OCI-LY3 (cell line): Measurements from ENCODE around the gene IQSEC1.

Experiments used
- H2AFZ ChIP-seq: fragments of 200-600, 300-600 bp; shearing (Covaris generic); 2 replicates; pipeline ENCODE4 v1.6.0; 2014; ENCODE audit warnings: antibody characterized with exemption, low read depth, low read length
- H3K27ac ChIP-seq: fragments of 200-600, 300-600 bp; sonication (generic); 2 replicates; pipeline ENCODE4 v1.5.1; 2014; ENCODE audit warnings: mild to moderate bottlenecking, low read length, moderate library complexity, mixed read lengths
- H3K27me3 ChIP-seq: fragments of 200-600, 300-600 bp; sonication (generic); 2 replicates; pipeline ENCODE4 v1.6.1; 2014; ENCODE audit warnings: low read depth, low read length, mixed read lengths
- H3K36me3 ChIP-seq: fragments of 200-600, 300-600 bp; sonication (generic); replicated peaks from 2 replicates; pipeline ENCODE3; 2014; ENCODE audit warnings: low read depth, low read length, mixed read lengths
- H3K4me1 ChIP-seq: fragments of 300-600, 200-600 bp; sonication (generic); 2 replicates; pipeline ENCODE4 v1.6.1; 2014; ENCODE audit warnings: low read length, mixed read lengths
- H3K4me2 ChIP-seq: fragments of 200-600, 300-600 bp; sonication (generic); 2 replicates; pipeline ENCODE4 v1.6.1; 2014; ENCODE audit warnings: low read length, mixed read lengths
- H3K4me3 ChIP-seq: fragments of 300-600, 200-600 bp; sonication (generic); 2 replicates; pipeline ENCODE4 v1.5.1; 2014; ENCODE audit warnings: antibody characterized with exemption, mild to moderate bottlenecking, low read length, moderate library complexity
- H3K79me2 ChIP-seq: fragments of 300-600, 200-600 bp; shearing (Covaris generic); 2 replicates; pipeline ENCODE4 v1.6.1; 2014; ENCODE audit warnings: mild to moderate bottlenecking, low read length, mixed read lengths
- H3K9ac ChIP-seq: fragments of 300-600, 200-600 bp; shearing (Covaris generic); 2 replicates; pipeline ENCODE4 v1.6.0; 2014; ENCODE audit warnings: mild to moderate bottlenecking, low read length, moderate library complexity
- H3K9me3 ChIP-seq: fragments of 200-600, 300-600 bp; shearing (Covaris generic); 2 replicates; pipeline ENCODE4 v1.6.1; 2014; ENCODE audit warnings: low read length, mixed read lengths; ENCODE audit not compliant: insufficient read depth
- H4K20me1 ChIP-seq: fragments of 200-600, 300-600 bp; sonication (generic); 2 replicates; pipeline ENCODE4 v1.6.1; 2016; ENCODE audit warnings: low read length, mixed read lengths; ENCODE audit not compliant: insufficient read depth
- CTCF ChIP-seq: fragments of 200-600, 300-600 bp; sonication (generic); IDR thresholded peaks from 2 replicates; pipeline ENCODE4 v1.5.1; 2014; ENCODE audit warnings: antibody characterized with exemption, low read length, low read depth
- EZH2phosphoT487 ChIP-seq: fragments of 200-600 bp; shearing (Covaris generic); IDR thresholded peaks from 2 replicates; pipeline ENCODE4 v1.6.1; 2018; ENCODE audit warnings: antibody characterized with exemption, mixed run types, low read depth

The IQSEC1 gene

GRCh38 chr3:13019243-13020095 is 53.8 kb downstream of the IQSEC1 start:
- no peaks in the 10 kb centered on the region for H3K27me3 ChIP-seq
- peaks cover 71% of the 10 kb centered on the region for H3K4me1 ChIP-seq
- no peaks in the 10 kb centered on the region for H3K9me3 ChIP-seq
- peak overlapping the region; percentile 97 for H3K4me2 ChIP-seq
- H3K79me2 ChIP-seq, result peaks cover 85% of the 10 kb centered on the region
- H3K9ac ChIP-seq, result peak overlapping the region; percentile 96
- peaks cover 37% of the 10 kb centered on the region for H3K36me3 ChIP-seq
- H2AFZ ChIP-seq, result no peak overlapping the region
- H4K20me1 ChIP-seq, result peaks cover 29% of the 10 kb centered on the region; the same call in 1 of the 2 replicates
- no peak for TF ChIP-seq CTCF
- TF ChIP-seq EZH2phosphoT487, result no peak
- H3K4me3 ChIP-seq, result peak overlapping the region; percentile 85
- peak overlapping the region; percentile 91 for H3K27ac ChIP-seq

GRCh38 chr3:13018561-13019242 is 54.5 kb downstream of the IQSEC1 start:
- peaks cover 71% of the 10 kb centered on the region for H3K4me1 ChIP-seq

GRCh38 chr3:13018043-13018451 is 55.2 kb downstream of the IQSEC1 start:
- Histone ChIP-seq H3K4me1 (peaks cover 71% of the 10 kb centered on the region), H3K27me3 (no peaks in the 10 kb centered on the region), H4K20me1 (peaks cover 42% of the 10 kb centered on the region; the same call in 1 of the 2 replicates), H2AFZ (no peak overlapping the region), H3K4me3 (peak overlapping the region; percentile 85), H3K4me2 (peak overlapping the region; percentile 97), H3K36me3 (peaks cover 43% of the 10 kb centered on the region), H3K79me2 (peaks cover 99% of the 10 kb centered on the region), H3K9me3 (no peaks in the 10 kb centered on the region), H3K27ac (peak overlapping the region; percentile 91), H3K9ac (peak overlapping the region; percentile 96)
- TF ChIP-seq EZH2phosphoT487, result no peak
- TF ChIP-seq CTCF, result no peak

More at GRCh38 chr3:13018561-13019242, 54.5 kb downstream of the IQSEC1 start:
- peaks cover 93% of the 10 kb centered on the region for H3K79me2 ChIP-seq
- peaks cover 37% of the 10 kb centered on the region; the same call in 1 of the 2 replicates for H4K20me1 ChIP-seq
- TF ChIP-seq CTCF (no peak), EZH2phosphoT487 (no peak)
- H3K4me3 ChIP-seq, result peak overlapping the region; percentile 85
- H2AFZ ChIP-seq, result no peak overlapping the region
- H3K9ac ChIP-seq, result peak overlapping the region; percentile 96
- no peaks in the 10 kb centered on the region for H3K9me3 ChIP-seq
- no peaks in the 10 kb centered on the region for H3K27me3 ChIP-seq
- H3K4me2 ChIP-seq, result peak overlapping the region; percentile 97
- peak overlapping the region; percentile 91 for H3K27ac ChIP-seq
- H3K36me3 ChIP-seq, result peaks cover 39% of the 10 kb centered on the region
